Duodenal mucosa (tissue), 2 donors: ENCODE results near the gene MFSD1.

Experiments
- H3K27ac ChIP-seq: one replicate; pipeline ENCODE4 v1.7.0; 2013; ENCODE audit warnings: low read depth, low read length
- H3K27me3 ChIP-seq, 2 donors: one replicate each; pipeline ENCODE4 v1.7.0; 2013; ENCODE audit warnings: low read length in 2 of 2, control low read depth in 1 of 2; ENCODE audit not compliant: insufficient read depth in 2 of 2, control insufficient read depth in 1 of 2
- H3K36me3 ChIP-seq, 2 donors: one replicate each; pipeline ENCODE4 v1.7.0; 2013; ENCODE audit warnings: low read length in 2 of 2, control low read depth in 1 of 2; ENCODE audit not compliant: insufficient read depth in 2 of 2, control insufficient read depth in 1 of 2
- H3K4me1 ChIP-seq, 2 donors: one replicate each; pipeline ENCODE4 v1.7.0; 2013; ENCODE audit warnings: low read length in 2 of 2, control low read depth in 1 of 2; ENCODE audit not compliant: insufficient read depth in 2 of 2, control insufficient read depth in 1 of 2
- H3K4me3 ChIP-seq, 2 donors: one replicate each; pipeline ENCODE4 v1.7.0; 2013; ENCODE audit warnings: low read length in 2 of 2, low read depth in 1 of 2
- H3K9ac ChIP-seq, 2 donors: one replicate each; pipeline ENCODE4 v1.7.0; 2013; ENCODE audit warnings: low read length in 2 of 2, low read depth in 1 of 2
- H3K9me3 ChIP-seq, 2 donors: one replicate each; pipeline ENCODE4 v1.7.0; 2013; ENCODE audit warnings: low read length in 2 of 2, control low read depth in 1 of 2; ENCODE audit not compliant: control insufficient read depth in 1 of 2

Gene MFSD1

DNA sequence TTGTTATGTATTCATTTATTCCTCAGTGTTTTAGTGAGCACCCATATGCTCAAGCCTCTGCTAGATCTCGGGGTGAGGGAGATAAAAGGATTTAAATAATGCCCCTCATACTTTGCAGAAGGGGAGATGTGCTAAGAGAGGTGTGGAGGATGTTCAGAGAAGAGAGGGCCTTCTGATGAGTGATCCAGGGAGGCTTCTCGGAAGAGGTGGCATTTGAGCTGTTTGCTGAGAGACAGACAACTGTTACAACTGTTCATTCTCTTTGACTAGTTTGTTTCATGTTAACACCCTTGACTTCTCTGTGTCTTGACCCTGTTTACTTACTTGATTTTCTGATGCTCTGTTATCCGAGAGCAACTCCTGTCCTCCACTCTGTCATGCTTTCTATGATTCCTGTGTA, 34.5 kb downstream of the MFSD1 start:
- Histone ChIP-seq H3K27ac (no peak overlapping the region), H3K9ac (no peak overlapping the region), H3K4me1 (no peaks in the 10 kb centered on the region), H3K9me3 (no peaks in the 10 kb centered on the region), H3K36me3 (no peaks in the 10 kb centered on the region), H3K27me3 (no peaks in the 10 kb centered on the region), H3K4me3 (no peak overlapping the region)

DNA sequence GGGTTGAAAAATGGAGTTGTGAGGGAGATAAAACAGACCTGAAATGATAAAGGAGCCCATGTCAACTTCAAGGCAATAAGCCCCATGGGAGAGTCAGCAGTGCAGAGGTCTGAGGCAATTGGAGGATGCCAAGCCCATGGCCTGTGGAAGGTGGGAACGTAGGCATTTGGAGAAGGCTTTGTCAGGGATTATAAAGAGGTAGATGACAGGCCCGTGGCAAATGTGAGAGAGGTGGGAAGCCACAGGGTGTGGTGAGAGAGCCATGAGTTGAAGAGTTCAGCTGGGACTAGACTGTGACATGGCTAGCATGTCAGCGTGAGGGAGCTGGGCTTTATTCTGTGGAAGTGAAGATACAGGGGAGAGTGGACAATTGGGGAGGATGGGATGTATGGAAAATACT, 35.4 kb downstream of the MFSD1 start:
- H3K4me3 ChIP-seq: no peak overlapping the region
- no peaks in the 10 kb centered on the region for H3K27me3 ChIP-seq
- H3K4me1 ChIP-seq: no peaks in the 10 kb centered on the region
- H3K36me3 ChIP-seq: no peaks in the 10 kb centered on the region
- H3K9ac ChIP-seq: no peak overlapping the region
- no peak overlapping the region for H3K27ac ChIP-seq
- no peaks in the 10 kb centered on the region for H3K9me3 ChIP-seq

DNA sequence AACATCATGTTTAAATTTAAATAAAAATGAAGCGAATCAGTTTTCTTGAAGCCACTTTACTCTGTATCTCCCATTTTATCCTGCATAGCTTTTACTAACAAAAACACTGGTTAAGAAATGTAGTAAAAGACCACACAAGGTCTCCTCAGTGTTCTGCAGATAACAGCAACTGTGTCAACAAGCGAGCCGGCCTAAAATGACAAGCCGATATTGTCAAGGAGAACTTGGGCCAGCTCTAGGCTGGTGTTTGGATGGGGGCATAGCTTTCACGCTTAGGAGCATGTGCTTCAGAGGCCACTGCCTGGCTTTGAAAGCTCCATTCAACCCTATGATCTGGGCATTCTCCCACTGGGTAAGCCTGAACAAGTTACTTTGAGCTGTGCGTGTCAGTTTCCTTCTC, 38.1 kb downstream of the MFSD1 start:
- Histone ChIP-seq H3K9ac (no peak overlapping the region), H3K27me3 (no peaks in the 10 kb centered on the region), H3K9me3 (no peaks in the 10 kb centered on the region), H3K4me3 (no peak overlapping the region), H3K36me3 (no peaks in the 10 kb centered on the region), H3K27ac (no peak overlapping the region), H3K4me1 (no peaks in the 10 kb centered on the region)

DNA sequence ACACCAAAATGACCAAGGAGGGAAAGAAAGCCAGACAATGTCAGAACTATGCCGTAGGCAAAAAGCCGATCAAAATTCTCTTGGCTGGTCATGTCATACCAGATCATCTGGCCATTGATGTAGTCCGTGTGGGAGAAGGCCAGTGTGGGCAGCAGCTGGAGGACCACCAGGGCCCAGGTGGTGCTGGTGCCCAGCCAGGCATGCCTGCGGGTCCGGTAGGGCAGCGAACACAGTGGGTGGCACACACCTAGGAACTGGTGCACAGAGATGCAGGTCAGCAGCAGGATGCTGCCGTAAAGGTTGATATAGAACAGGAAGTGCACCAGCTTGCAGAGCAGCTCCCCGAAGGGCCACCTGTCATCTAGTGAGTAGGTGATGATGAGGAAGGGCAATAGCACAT, 39.5 kb downstream of the MFSD1 start:
- no peaks in the 10 kb centered on the region for H3K36me3 ChIP-seq
- no peaks in the 10 kb centered on the region for H3K27me3 ChIP-seq
- H3K4me1 ChIP-seq: no peaks in the 10 kb centered on the region
- H3K9me3 ChIP-seq: no peaks in the 10 kb centered on the region
- H3K27ac ChIP-seq: no peak overlapping the region
- no peak overlapping the region for H3K9ac ChIP-seq
- H3K4me3 ChIP-seq: no peak overlapping the region

DNA sequence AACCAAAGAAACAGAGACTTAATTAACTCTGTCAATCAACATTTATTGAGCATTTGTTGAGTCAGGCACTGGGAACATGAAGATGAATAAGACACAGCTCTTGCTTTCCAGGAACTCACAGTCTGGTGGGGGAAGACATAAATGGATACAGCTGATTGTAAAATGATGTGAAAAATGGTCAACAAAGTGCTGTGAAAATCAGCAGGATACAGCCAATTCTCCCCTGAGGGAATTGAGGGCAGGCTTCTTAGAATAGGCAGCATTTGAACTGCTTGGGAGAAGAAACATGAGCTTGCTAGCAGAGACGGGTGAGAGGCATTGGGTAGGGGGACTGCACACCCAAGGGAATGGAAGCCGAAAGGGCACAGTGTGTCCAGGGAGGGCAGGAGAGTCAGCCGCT, 41.1 kb downstream of the MFSD1 start:
- Histone ChIP-seq H3K9ac (no peak overlapping the region), H3K27me3 (no peaks in the 10 kb centered on the region), H3K4me1 (no peaks in the 10 kb centered on the region), H3K36me3 (no peaks in the 10 kb centered on the region), H3K27ac (no peak overlapping the region), H3K4me3 (no peak overlapping the region), H3K9me3 (no peaks in the 10 kb centered on the region)

DNA sequence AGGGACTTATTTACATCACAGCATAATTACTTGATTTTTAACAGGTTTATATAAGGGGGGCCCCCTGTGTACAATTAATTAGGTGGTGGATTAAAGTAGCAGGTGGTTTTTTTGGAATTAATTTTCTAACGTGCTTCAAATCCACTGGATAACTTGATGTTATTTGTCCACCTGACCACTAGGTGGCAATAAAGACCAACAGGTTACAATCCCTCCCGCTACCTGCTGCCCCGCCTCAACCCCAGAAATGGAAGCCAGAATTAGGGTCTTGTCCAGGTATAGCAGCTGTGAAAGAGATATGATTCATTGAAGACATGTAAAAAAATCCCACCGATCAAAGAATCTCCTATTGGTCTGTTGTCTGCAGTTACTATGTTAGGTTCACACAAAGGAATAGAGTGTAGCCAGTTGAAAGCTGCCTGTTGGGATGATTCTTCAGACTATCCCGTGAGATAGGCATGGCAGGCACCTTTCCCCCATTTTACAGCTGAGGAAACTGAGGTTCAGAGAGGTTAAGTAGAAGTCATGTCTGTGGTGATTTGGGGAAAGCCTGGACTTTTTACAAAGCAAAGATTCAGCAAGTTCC, 44.0 kb downstream of the MFSD1 start:
- Histone ChIP-seq H3K9ac (no peak overlapping the region), H3K4me3 (no peak overlapping the region), H3K4me1 (no peaks in the 10 kb centered on the region), H3K9me3 (no peaks in the 10 kb centered on the region), H3K36me3 (no peaks in the 10 kb centered on the region), H3K27ac (no peak overlapping the region), H3K27me3 (no peaks in the 10 kb centered on the region)

DNA sequence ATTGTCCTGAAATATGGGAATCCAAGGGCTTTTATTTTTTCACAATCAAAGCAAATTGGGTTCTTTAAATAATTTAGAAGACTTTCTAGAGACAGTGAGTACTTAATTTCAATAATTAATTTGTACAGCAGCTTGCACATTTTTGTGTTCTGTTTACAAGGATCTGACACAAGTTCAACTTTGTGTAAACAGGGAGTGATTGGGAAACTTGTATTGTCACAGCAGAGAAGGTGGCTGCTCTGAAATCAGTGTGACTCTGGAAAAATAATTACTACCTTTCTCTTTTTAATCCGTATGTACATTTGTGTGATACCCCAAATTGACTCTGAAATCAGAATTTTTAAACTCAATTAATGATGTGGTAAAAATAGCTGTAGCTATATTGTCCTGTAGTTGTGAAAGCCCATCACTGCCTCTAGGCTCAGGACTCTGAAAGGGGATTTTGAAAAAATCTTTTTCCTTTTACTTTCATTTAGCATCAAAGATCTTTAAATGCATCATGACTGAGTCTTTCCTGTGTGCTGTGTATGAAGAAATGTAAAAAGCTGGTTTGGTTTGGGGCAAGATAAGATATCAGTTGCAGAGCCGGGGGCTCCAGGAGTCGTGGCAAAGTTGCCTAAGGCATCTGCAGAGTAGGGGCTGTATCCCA, 45.1 kb downstream of the MFSD1 start:
- no peaks in the 10 kb centered on the region for H3K36me3 ChIP-seq
- H3K27me3 ChIP-seq: no peaks in the 10 kb centered on the region
- H3K4me3 ChIP-seq: no peak overlapping the region
- H3K9ac ChIP-seq: no peak overlapping the region
- no peaks in the 10 kb centered on the region for H3K9me3 ChIP-seq
- no peaks in the 10 kb centered on the region for H3K4me1 ChIP-seq
- H3K27ac ChIP-seq: no peak overlapping the region

DNA sequence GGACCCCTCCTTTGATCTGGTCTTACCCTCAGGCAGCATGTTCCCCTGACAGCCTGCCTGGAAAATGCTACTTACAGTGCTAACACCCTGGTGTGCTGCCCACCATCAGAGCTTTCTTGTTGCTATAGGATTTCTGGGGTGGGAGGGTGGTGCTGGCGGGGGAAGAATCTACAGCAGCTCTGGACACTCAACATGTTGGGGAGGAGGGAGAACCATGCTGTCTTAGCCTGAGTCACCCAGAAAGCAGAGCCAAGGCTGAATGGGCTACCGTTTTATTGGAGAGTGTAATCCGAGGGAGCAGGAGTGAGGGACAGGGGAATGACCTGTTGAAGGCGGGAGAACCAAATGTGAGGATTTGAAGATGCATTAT, 45.6 kb downstream of the MFSD1 start:
- no peaks in the 10 kb centered on the region for H3K27me3 ChIP-seq
- no peaks in the 10 kb centered on the region for H3K4me1 ChIP-seq
- H3K27ac ChIP-seq: no peak overlapping the region
- H3K4me3 ChIP-seq: no peak overlapping the region
- H3K9me3 ChIP-seq: no peaks in the 10 kb centered on the region
- H3K9ac ChIP-seq: no peak overlapping the region
- H3K36me3 ChIP-seq: no peaks in the 10 kb centered on the region

DNA sequence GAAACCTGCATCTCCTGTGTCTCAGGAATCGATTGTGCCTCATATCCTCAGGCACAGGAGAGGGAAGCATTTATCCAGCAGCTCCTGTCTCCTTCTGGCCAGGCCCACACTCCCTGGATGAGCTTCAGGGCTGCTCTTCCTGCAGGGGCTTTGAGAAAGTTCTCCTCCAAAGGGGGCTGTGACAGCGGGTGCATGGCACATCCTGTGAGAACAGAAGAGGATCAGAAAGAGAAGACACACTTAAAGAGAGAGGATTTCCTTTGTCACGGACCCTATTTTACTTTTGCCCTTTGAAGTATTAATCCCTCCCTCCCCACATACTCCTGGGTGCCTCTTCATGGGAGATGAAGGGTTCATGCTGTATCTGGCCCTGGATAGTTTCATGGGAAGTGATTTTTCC, 46.0 kb downstream of the MFSD1 start:
- Histone ChIP-seq H3K27me3 (no peaks in the 10 kb centered on the region), H3K9me3 (no peaks in the 10 kb centered on the region), H3K9ac (no peak overlapping the region), H3K36me3 (no peaks in the 10 kb centered on the region), H3K27ac (no peak overlapping the region), H3K4me3 (no peak overlapping the region), H3K4me1 (no peaks in the 10 kb centered on the region)

DNA sequence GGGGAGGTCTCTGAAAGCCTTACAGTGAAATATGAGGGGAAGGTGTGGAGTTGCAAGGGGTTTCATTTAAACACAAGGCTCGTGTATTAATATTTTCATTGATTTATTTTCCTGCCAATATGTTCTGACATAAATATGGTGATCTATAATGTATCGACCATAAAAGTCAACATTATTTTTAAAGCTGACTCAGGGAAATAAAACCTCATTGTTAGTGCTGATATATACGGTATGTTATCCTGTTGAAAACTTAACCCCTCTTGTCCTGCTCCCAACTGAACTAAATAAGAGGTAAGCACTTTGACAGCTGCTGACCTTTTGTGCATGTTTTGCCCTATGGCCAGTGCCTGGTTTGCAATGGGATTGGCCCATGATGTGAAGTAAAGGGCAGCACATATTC, 47.9 kb downstream of the MFSD1 start:
- Histone ChIP-seq H3K27me3 (no peaks in the 10 kb centered on the region), H3K9me3 (no peaks in the 10 kb centered on the region), H3K27ac (no peak overlapping the region), H3K4me3 (no peak overlapping the region), H3K36me3 (no peaks in the 10 kb centered on the region), H3K4me1 (no peaks in the 10 kb centered on the region), H3K9ac (no peak overlapping the region)

DNA sequence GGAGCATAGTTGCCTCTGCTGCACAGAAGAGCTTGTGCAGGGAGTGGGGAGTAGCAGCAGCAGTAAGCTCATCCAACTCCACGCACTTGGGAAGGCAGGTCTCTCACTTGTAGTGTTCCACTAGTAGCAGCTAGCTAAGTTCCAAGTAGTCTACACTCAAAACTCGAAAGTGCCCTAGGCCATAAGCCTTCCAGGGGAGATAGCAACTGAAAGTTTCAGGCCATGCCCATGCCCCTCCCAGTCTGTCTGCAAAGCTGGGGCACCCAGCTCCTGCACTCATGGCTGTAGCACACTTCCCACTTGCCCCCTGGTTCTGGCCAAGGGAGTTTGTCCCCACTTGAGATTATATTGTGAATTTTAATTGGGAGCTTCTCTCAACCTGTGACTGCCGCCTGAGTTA, 57.5 kb downstream of the MFSD1 start:
- Histone ChIP-seq H3K9ac (no peak overlapping the region), H3K4me3 (no peak overlapping the region), H3K36me3 (no peaks in the 10 kb centered on the region), H3K9me3 (no peaks in the 10 kb centered on the region), H3K27ac (no peak overlapping the region), H3K4me1 (no peaks in the 10 kb centered on the region), H3K27me3 (no peaks in the 10 kb centered on the region)
